ENCODE measurements around the gene SMOC2. TPM values are rescaled to one million over a fixed set of nuclear protein-coding genes. Genes with fewer than 3 reads are reported as not detected.

SMOC2 gene
- total and polyA plus RNA-seq, 2 of the 13 experiments (the other 11 are each of a cell fraction or from before 2014, with no cell fraction given): not detected

GRCh38 chr6:168404560-168404959, 36.4 kb upstream of the SMOC2 start:
- intact Hi-C loops (cut with micrococcal nuclease; ENCODE audit: unreplicated experiment): no loop called here
- DNase-seq (ENCODE audit: low spot score) (no peak), ATAC-seq (no peak), FAIRE-seq (no peak)
- ChIA-PET CTCF (ENCODE audit: low intra/inter-chr PET ratio, low total read pairs) (no interaction called here), POLR2A (no interaction called here)
- no TSS peak for BruUV-seq (replicated peaks)
- H3K27me3 ChIP-seq (ENCODE audit: control insufficient read depth in 1 of 2, insufficient read depth in 2 of 2, low read length in 2 of 2): peaks cover 11 to 43% of the 10 kb centered on the region in 2 experiments
- no peaks in the 10 kb centered on the region; the same call in 1 of the 2 replicates for H4K20me1 ChIP-seq (ENCODE audit: insufficient read depth, low read length)
- 0% methylated on average over 1 of the region's 1 CpG for WGBS (ENCODE audit: low lambda C conversion rate)
- no peak overlapping the region for H3K4me3 ChIP-seq (replicated peaks in 1 of 3; ENCODE audit: insufficient read depth in 1 of 3, low read depth in 2 of 3, low read length in 3 of 3)
- TF ChIP-seq ZNF770 (CRISPR knock-in tag; IDR thresholded peaks at IDR 0.05) (no peak), HNRNPK (IDR thresholded peaks at IDR 0.05; ENCODE audit: low read depth, low read length, poor library complexity, severe bottlenecking) (no peak), SNAPC4 (CRISPR knock-in tag; IDR thresholded peaks at IDR 0.05) (no peak), SRF (IDR thresholded peaks at IDR 0.05; ENCODE audit: low read depth, low read length) (no peak)
- no peaks in the 10 kb centered on the region for H3K36me3 ChIP-seq (replicated peaks in 1 of 2; ENCODE audit: control insufficient read depth in 1 of 2, insufficient read depth in 2 of 2, low read length in 2 of 2)
- no peaks in the 10 kb centered on the region for H3K9me3 ChIP-seq (ENCODE audit: low read length)
- H2AFZ ChIP-seq (ENCODE audit: low read length): no peak overlapping the region
- in situ Hi-C loops (cut with HindIII; ENCODE audit: extremely low pct_ligation_motif_present, low pct_unique_long_range_greater_than_20kb): no loop called here
- no peak overlapping the region for H3K4me2 ChIP-seq (ENCODE audit: low read depth, low read length)
- no peak overlapping the region for H3K9ac ChIP-seq (ENCODE audit: insufficient read depth, low read depth, low read length)
- no peaks in the 10 kb centered on the region for H3K4me1 ChIP-seq (ENCODE audit: insufficient read depth, low read length)
- no peaks in the 10 kb centered on the region for H3K79me2 ChIP-seq (ENCODE audit: insufficient read depth, low read length)
- no peak overlapping the region for H3K27ac ChIP-seq (ENCODE audit: extremely low read length, insufficient read depth, low read length)

All from HepG2 (cell line).